GM19467 (cell line): ENCODE data around the gene RGS6.

Source experiments
- ATAC-seq: cut with Tn5 transposase; IDR thresholded peaks from one replicate; pipeline ENCODE4 v1.9.1; 2021; ENCODE audit warnings: mild to moderate bottlenecking, moderate library complexity; ENCODE audit not compliant: unreplicated experiment

RGS6 gene

GRCh38 chr14:72518809-72519377 is 586.7 kb downstream of the RGS6 start:
- ATAC-seq: peak; percentile 61

GRCh38 chr14:72519543-72519942 is 587.3 kb downstream of the RGS6 start:
- no peak for ATAC-seq

- ATAC-seq: no peak
Observed at GRCh38 chr14:72521045-72521444, 588.8 kb downstream of the RGS6 start.

GRCh38 chr14:72521968-72522741 is 589.9 kb downstream of the RGS6 start:
- ATAC-seq: no peak

GRCh38 chr14:72522847-72523246 is 590.6 kb downstream of the RGS6 start:
- ATAC-seq: no peak

- no peak for ATAC-seq
Observed at GRCh38 chr14:72523424-72524294, 591.4 kb downstream of the RGS6 start.

GRCh38 chr14:72524295-72524629 is 592.0 kb downstream of the RGS6 start:
- ATAC-seq: no peak

GRCh38 chr14:72525087-72525915 is 593.1 kb downstream of the RGS6 start:
- ATAC-seq: no peak

GRCh38 chr14:72527591-72527990 is 595.4 kb downstream of the RGS6 start:
- no peak for ATAC-seq

GRCh38 chr14:72528059-72528862 is 596.0 kb downstream of the RGS6 start:
- ATAC-seq: no peak

GRCh38 chr14:72528863-72529175 is 596.6 kb downstream of the RGS6 start:
- ATAC-seq: no peak

GRCh38 chr14:72532686-72533454 is 600.6 kb downstream of the RGS6 start:
- no peak for ATAC-seq

GRCh38 chr14:72535485-72535884 is 603.3 kb downstream of the RGS6 start:
- ATAC-seq: peak; percentile 63

GRCh38 chr14:72538387-72538786 is 606.2 kb downstream of the RGS6 start:
- no peak for ATAC-seq

- ATAC-seq: no peak
Observed at GRCh38 chr14:72539661-72540315, 607.6 kb downstream of the RGS6 start.

- ATAC-seq: no peak
Observed at GRCh38 chr14:72540836-72541235, 608.6 kb downstream of the RGS6 start.

- no peak for ATAC-seq
Observed at GRCh38 chr14:72541546-72541945, 609.3 kb downstream of the RGS6 start.

- ATAC-seq: no peak
Observed at GRCh38 chr14:72543341-72543740, 611.1 kb downstream of the RGS6 start.
